Right forelimb (tissue), 1 donor: ENCODE measurements around the gene TBC1D10A.

Source experiments
- DNase-seq: peaks from one replicate; pipeline ENCODE4 v3.0.0-alpha.2; 2018

TBC1D10A gene

GRCh38 chr22:30245181-30245984, 81.4 kb downstream of the TBC1D10A start:
- DNase-seq, result no peak

- DNase-seq, result no peak
Observed at GRCh38 chr22:30244641-30245040, 82.1 kb downstream of the TBC1D10A start.

GRCh38 chr22:30244066-30244465, 82.7 kb downstream of the TBC1D10A start:
- no peak for DNase-seq

- DNase-seq, result no peak
Observed at GRCh38 chr22:30243661-30244060, 83.1 kb downstream of the TBC1D10A start.
